Loucy (cell line): ENCODE results near the gene ELMO1.

Experiments
- H2AFZ ChIP-seq: fragments of 200-600 bp; sonication (generic); 2 replicates; pipeline ENCODE4 v1.6.0; 2016; ENCODE audit warnings: antibody characterized with exemption, mild to moderate bottlenecking, low read length, moderate library complexity
- H3F3A ChIP-seq: fragments of 200-600 bp; 2 replicates; pipeline ENCODE4 v1.6.0; 2016; ENCODE audit warnings: antibody characterized with exemption, low read depth, mild to moderate bottlenecking
- H3K27me3 ChIP-seq: fragments of 200-600 bp; sonication (generic); 2 replicates; pipeline ENCODE4 v1.6.1; 2014; ENCODE audit warnings: low read length, mild to moderate bottlenecking; ENCODE audit not compliant: insufficient read depth, poor library complexity, severe bottlenecking
- H3K36me3 ChIP-seq: fragments of 200-600 bp; sonication (generic); 2 replicates; pipeline ENCODE4 v1.6.1; 2016; ENCODE audit warnings: low read length; ENCODE audit not compliant: insufficient read depth
- H3K4me1 ChIP-seq: fragments of 200-600 bp; sonication (generic); 2 replicates; pipeline ENCODE4 v1.5.1; 2014; ENCODE audit warnings: low read length, mild to moderate bottlenecking; ENCODE audit not compliant: insufficient read depth, poor library complexity, severe bottlenecking
- H3K4me2 ChIP-seq: fragments of 200-600 bp; sonication (generic); 2 replicates; pipeline ENCODE4 v1.6.0; 2014; ENCODE audit warnings: antibody characterized with exemption, low read length, low read depth, mild to moderate bottlenecking; ENCODE audit not compliant: poor library complexity, severe bottlenecking
- H3K4me3 ChIP-seq: fragments of 200-600 bp; sonication (generic); 2 replicates; pipeline ENCODE4 v1.5.1; 2014; ENCODE audit warnings: low read length, mild to moderate bottlenecking, mixed read lengths; ENCODE audit not compliant: poor library complexity, severe bottlenecking
- H3K79me2 ChIP-seq: fragments of 200-600 bp; sonication (generic); 2 replicates; pipeline ENCODE4 v1.6.1; 2014; ENCODE audit warnings: low read length; ENCODE audit not compliant: insufficient read depth
- H3K9ac ChIP-seq: fragments of 200-600 bp; sonication (generic); 2 replicates; pipeline ENCODE4 v1.6.0; 2014; ENCODE audit warnings: mild to moderate bottlenecking, low read depth, low read length, moderate library complexity; ENCODE audit not compliant: poor library complexity, severe bottlenecking
- H3K9me2 ChIP-seq: fragments of 200-600 bp; sonication (generic); replicated peaks from 2 replicates; pipeline ENCODE4 v1.6.1; 2016; ENCODE audit warnings: low read depth, low read length, mixed read lengths
- H3K9me3 ChIP-seq: fragments of 200-600 bp; sonication (generic); 2 replicates; pipeline ENCODE4 v1.6.1; 2014; ENCODE audit warnings: mild to moderate bottlenecking, antibody characterized with exemption, low read length, low read depth; ENCODE audit not compliant: insufficient read depth
- H4K20me1 ChIP-seq: fragments of 200-600 bp; sonication (generic); 2 replicates; pipeline ENCODE4 v1.6.0; 2014; ENCODE audit warnings: antibody characterized with exemption, low read length, mild to moderate bottlenecking; ENCODE audit not compliant: insufficient read depth, poor library complexity, severe bottlenecking
- EZH2phosphoT487 ChIP-seq: fragments of 200-600 bp; IDR thresholded peaks from 2 replicates; pipeline ENCODE4 v1.6.1; 2018; ENCODE audit warnings: antibody characterized with exemption, mild to moderate bottlenecking, moderate library complexity, borderline replicate concordance
- TF ChIP-seq, protein P1 (sequence below): fragments of 200-600 bp; sonication (generic); conservative IDR thresholded peaks from 2 replicates; pipeline ENCODE4 v1.5.1; 2014; ENCODE audit warnings: mild to moderate bottlenecking, antibody characterized with exemption, low read length

ELMO1 gene

DNA sequence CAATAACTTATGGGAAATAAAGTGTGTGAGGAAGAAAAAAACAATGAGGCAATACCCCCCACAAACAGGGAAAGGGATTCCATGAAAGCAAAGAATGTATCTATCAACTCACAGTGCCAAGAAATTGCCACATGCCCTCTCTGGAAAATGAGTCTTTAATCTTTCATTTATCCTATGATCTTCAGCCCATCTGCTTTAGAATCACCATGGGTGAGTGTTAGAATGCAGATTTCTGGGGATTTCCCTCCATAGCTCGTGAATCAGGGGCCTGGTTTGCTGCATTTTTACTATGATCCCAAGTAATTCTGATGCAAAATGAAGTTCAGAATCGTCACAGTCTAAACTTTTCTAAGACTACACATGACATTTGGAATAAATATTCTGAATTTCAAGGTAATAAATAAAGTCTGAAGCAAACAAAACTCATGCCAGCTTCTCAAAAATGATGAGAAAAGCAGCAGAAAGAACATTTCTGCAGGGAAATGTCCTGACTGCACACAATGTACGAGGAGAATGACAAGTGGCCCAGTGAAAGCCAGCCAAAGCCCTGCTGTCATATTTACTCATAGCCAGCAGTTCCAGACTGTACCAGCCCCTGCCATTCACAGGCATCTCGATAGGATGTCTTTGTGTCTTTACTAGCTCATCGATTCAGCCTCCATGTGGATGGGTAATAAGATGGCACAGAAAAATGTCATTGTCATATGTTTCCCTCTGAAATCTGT, 167.1 kb downstream of the ELMO1 start:
- Histone ChIP-seq H3K27me3 (no peaks in the 10 kb centered on the region), H3K9ac (no peak overlapping the region), H4K20me1 (peaks cover 42% of the 10 kb centered on the region), H3K9me2 (no peaks in the 10 kb centered on the region), H3K4me2 (no peak overlapping the region), H3K9me3 (no peaks in the 10 kb centered on the region), H3F3A (peaks cover 5% of the 10 kb centered on the region), H3K4me3 (no peak overlapping the region), H3K4me1 (peaks cover 27% of the 10 kb centered on the region), H2AFZ (no peak overlapping the region), H3K36me3 (peaks cover 12% of the 10 kb centered on the region; the same call in 1 of the 2 replicates), H3K79me2 (peaks cover 96% of the 10 kb centered on the region)
- TF ChIP-seq, protein P1, sequence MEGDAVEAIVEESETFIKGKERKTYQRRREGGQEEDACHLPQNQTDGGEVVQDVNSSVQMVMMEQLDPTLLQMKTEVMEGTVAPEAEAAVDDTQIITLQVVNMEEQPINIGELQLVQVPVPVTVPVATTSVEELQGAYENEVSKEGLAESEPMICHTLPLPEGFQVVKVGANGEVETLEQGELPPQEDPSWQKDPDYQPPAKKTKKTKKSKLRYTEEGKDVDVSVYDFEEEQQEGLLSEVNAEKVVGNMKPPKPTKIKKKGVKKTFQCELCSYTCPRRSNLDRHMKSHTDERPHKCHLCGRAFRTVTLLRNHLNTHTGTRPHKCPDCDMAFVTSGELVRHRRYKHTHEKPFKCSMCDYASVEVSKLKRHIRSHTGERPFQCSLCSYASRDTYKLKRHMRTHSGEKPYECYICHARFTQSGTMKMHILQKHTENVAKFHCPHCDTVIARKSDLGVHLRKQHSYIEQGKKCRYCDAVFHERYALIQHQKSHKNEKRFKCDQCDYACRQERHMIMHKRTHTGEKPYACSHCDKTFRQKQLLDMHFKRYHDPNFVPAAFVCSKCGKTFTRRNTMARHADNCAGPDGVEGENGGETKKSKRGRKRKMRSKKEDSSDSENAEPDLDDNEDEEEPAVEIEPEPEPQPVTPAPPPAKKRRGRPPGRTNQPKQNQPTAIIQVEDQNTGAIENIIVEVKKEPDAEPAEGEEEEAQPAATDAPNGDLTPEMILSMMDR, result no peak
- TF ChIP-seq EZH2phosphoT487, result no peak

- Histone ChIP-seq H4K20me1 (peaks cover 34% of the 10 kb centered on the region), H3K9ac (no peak overlapping the region), H3K4me3 (no peak overlapping the region), H3K9me2 (no peaks in the 10 kb centered on the region), H3K9me3 (no peaks in the 10 kb centered on the region), H3K79me2 (peaks cover 97% of the 10 kb centered on the region), H3K4me1 (no peaks in the 10 kb centered on the region), H3K4me2 (no peak overlapping the region), H3K27me3 (no peaks in the 10 kb centered on the region), H2AFZ (no peak overlapping the region), H3K36me3 (peaks cover 10% of the 10 kb centered on the region; the same call in 1 of the 2 replicates), H3F3A (no peaks in the 10 kb centered on the region)
- TF ChIP-seq, protein P1, result no peak
- no peak for TF ChIP-seq EZH2phosphoT487
These were observed 171.2 kb downstream of the ELMO1 start for GRCh38 chr7:37277513-37277912.

DNA sequence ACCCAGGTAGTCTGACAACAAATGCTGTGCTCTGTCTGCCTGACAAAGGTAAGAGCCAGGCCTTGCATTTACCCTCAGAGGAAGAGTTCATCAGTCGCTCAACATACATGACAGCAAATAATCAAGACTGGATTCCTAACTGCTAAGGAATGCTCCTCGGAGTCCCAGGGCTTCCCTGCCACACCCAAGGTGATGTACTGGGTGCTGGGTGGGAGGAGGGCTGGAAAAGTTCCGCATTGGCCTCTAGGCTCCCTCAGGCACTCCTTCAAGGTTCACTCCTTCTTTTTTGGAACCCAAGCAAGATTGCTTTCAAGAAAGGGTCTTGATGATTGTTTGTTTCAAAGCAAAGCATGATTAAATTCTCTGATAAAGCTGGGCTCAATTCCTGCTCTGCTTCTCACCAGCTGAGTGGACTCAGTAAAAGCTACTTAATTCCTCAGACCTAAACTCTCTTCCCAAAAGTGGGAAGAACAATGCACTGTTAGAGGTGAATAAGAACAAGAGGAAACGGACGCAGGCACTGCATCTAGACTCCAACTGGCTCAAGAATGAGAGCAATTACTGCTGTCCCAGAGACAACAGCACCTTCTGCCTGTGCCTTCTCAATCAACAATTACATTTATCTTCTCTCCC, 173.5 kb downstream of the ELMO1 start:
- Histone ChIP-seq H3K79me2 (peaks cover 80% of the 10 kb centered on the region), H4K20me1 (peaks cover 40% of the 10 kb centered on the region)

More for the DNA sequence above, 173.5 kb downstream of the ELMO1 start:
- H3K9ac ChIP-seq, result no peak overlapping the region
- no peak overlapping the region for H3K4me3 ChIP-seq
- H2AFZ ChIP-seq, result no peak overlapping the region
- H3K4me1 ChIP-seq, result peaks cover 2% of the 10 kb centered on the region
- no peaks in the 10 kb centered on the region for H3K27me3 ChIP-seq
- H3F3A ChIP-seq, result no peaks in the 10 kb centered on the region
- no peak overlapping the region for H3K4me2 ChIP-seq
- H3K9me3 ChIP-seq, result no peaks in the 10 kb centered on the region
- no peaks in the 10 kb centered on the region for H3K9me2 ChIP-seq
- TF ChIP-seq, protein P1, result no peak
- no peak for TF ChIP-seq EZH2phosphoT487
- peaks cover 22% of the 10 kb centered on the region for H3K36me3 ChIP-seq
